GM23338 (cell line): ENCODE data around the gene SLC6A7. TPM values are rescaled to one million over a fixed set of nuclear protein-coding genes. Genes with fewer than 3 reads are reported as not detected.

ENCODE experiments used
- ATAC-seq: fragments of 200-7000 bp; cut with Tn5 transposase; 3 replicates; pipeline ENCODE4 v1.9.1; 2020
- DNase-seq: peaks from one replicate; pipeline ENCODE4 v3.0.0-alpha.2; 2015; ENCODE audit warnings: low spot score
- H2AFZ ChIP-seq: fragments of 200-600 bp; sonication (generic); 2 replicates; pipeline ENCODE4 v1.8.0; 2016; ENCODE audit warnings: antibody characterized with exemption, mild to moderate bottlenecking, moderate library complexity
- H3F3A ChIP-seq: fragments of 200-600 bp; sonication (generic); replicated peaks from 2 replicates; pipeline ENCODE4 v1.8.0; 2017; ENCODE audit warnings: antibody characterized with exemption, mixed run types, low read depth
- H3K27ac ChIP-seq: fragments of 200-600 bp; sonication (generic); 2 replicates; pipeline ENCODE4 v1.6.1; 2016; ENCODE audit warnings: low read depth
- H3K27me3 ChIP-seq: fragments of 200-600 bp; sonication (generic); 2 replicates; pipeline ENCODE4 v1.8.0; 2016; ENCODE audit warnings: mild to moderate bottlenecking, mixed run types, moderate library complexity; ENCODE audit not compliant: insufficient read depth
- H3K36me3 ChIP-seq: fragments of 200-600 bp; sonication (generic); 2 replicates; pipeline ENCODE4 v1.8.0; 2016; ENCODE audit warnings: mild to moderate bottlenecking; ENCODE audit not compliant: insufficient read depth
- H3K4me1 ChIP-seq: fragments of 200-600 bp; sonication (generic); 2 replicates; pipeline ENCODE4 v1.8.0; 2016; ENCODE audit warnings: mild to moderate bottlenecking, moderate library complexity; ENCODE audit not compliant: insufficient read depth
- H3K4me2 ChIP-seq: fragments of 200-600 bp; sonication (generic); 2 replicates; pipeline ENCODE4 v1.7.1; 2017; ENCODE audit warnings: mixed run types
- H3K4me3 ChIP-seq: fragments of 200-600 bp; sonication (generic); 2 replicates; pipeline ENCODE4 v1.6.1; 2016; ENCODE audit warnings: mixed run types
- H3K79me2 ChIP-seq: fragments of 200-600 bp; sonication (generic); replicated peaks from 2 replicates; pipeline ENCODE4 v1.8.0; 2017; ENCODE audit warnings: mild to moderate bottlenecking; ENCODE audit not compliant: insufficient read depth
- H3K9me2 ChIP-seq: fragments of 200-600 bp; sonication (generic); 2 replicates; pipeline ENCODE4 v1.8.0; 2017; ENCODE audit not compliant: insufficient read depth
- H4K20me1 ChIP-seq: fragments of 200-600 bp; sonication (generic); replicated peaks from 2 replicates; pipeline ENCODE4 v1.8.0; 2017; ENCODE audit warnings: mild to moderate bottlenecking; ENCODE audit not compliant: insufficient read depth
- H3K27ac Mint-ChIP-seq: 2 replicates; pipeline ENCODE4 v1.8.0; 2020; ENCODE audit warnings: inconsistent platforms, mild to moderate bottlenecking, moderate library complexity, mixed read lengths
- H3K27me3 Mint-ChIP-seq: 3 replicates; pipeline ENCODE4 v1.8.0; 2022; ENCODE audit warnings: low read depth, mild to moderate bottlenecking, moderate library complexity, mixed read lengths, inconsistent platforms; ENCODE audit not compliant: insufficient read depth, poor library complexity
- H3K36me3 Mint-ChIP-seq: 3 replicates; pipeline ENCODE4 v1.8.0; 2021; ENCODE audit warnings: low read depth, mild to moderate bottlenecking, inconsistent platforms, moderate library complexity, mixed read lengths
- H3K4me1 Mint-ChIP-seq: 3 replicates; pipeline ENCODE4 v1.8.0; 2020; ENCODE audit warnings: mild to moderate bottlenecking, inconsistent platforms, mixed read lengths
- H3K4me3 Mint-ChIP-seq: 3 replicates; pipeline ENCODE4 v1.8.0; 2021; ENCODE audit warnings: moderate library complexity, mild to moderate bottlenecking, inconsistent platforms, mixed read lengths
- H3K9me3 Mint-ChIP-seq: 3 replicates; pipeline ENCODE4 v1.8.0; 2020; ENCODE audit warnings: moderate library complexity, mild to moderate bottlenecking, inconsistent platforms, mixed read lengths
- EZH2 ChIP-seq: fragments of 200-600 bp; sonication (generic); IDR thresholded peaks from one replicate; pipeline ENCODE4 v1.8.0; 2017; ENCODE audit warnings: antibody characterized with exemption, mild to moderate bottlenecking, low read depth; ENCODE audit not compliant: unreplicated experiment
- EZH2phosphoT487 ChIP-seq: fragments of 200-600 bp; sonication (generic); IDR thresholded peaks from one replicate; pipeline ENCODE4 v1.8.1; 2018; ENCODE audit warnings: antibody characterized with exemption; ENCODE audit not compliant: unreplicated experiment
- JUNB ChIP-seq: IDR thresholded peaks from one replicate; pipeline ENCODE4 v1.6.1; 2016; ENCODE audit warnings: antibody characterized with exemption; ENCODE audit not compliant: unreplicated experiment
- NANOG ChIP-seq: IDR thresholded peaks from 2 replicates; pipeline ENCODE4 v1.6.1; 2016; ENCODE audit warnings: antibody characterized with exemption, borderline replicate concordance
- STAT1 ChIP-seq: IDR thresholded peaks from one replicate; pipeline ENCODE4 v1.6.1; 2016; ENCODE audit warnings: antibody characterized with exemption; ENCODE audit not compliant: unreplicated experiment
- ZNF331 ChIP-seq: fragments of 250-450 bp; sonication (Bioruptor Pico); IDR thresholded peaks from 2 replicates; pipeline ENCODE4 v1.5.0; 2020; ENCODE audit warnings: low read depth, mild to moderate bottlenecking, moderate library complexity
- polyA plus RNA-seq: library from polyadenylated mRNA; unstranded; fragments of >200 nt; fragmentation: Nextera tagmentation; extraction: Ambion mirVana; gene quantifications from 2 replicates; pipeline ENCODE4 v1.2.1, GENCODE V29; 2016
- total RNA-seq: library from RNA; depleted of rRNA; stranded (reverse); fragments of >200 nt; shearing (Covaris generic); gene quantifications from 2 replicates; pipeline ENCODE4 v1.2.3, GENCODE V29; 2014
- TF ChIP-seq, protein P1 (sequence below), 2 experiments: fragments of 200-600 bp in 1 of 2; sonication (generic) in 1 of 2; conservative IDR thresholded peaks; 2 replicates each; pipeline versions ENCODE4 v1.5.1 to v1.6.1; 2016 to 2017; ENCODE audit warnings: antibody characterized with exemption in 2 of 2, low read depth in 2 of 2, mild to moderate bottlenecking in 2 of 2, moderate library complexity in 1 of 2
- TF ChIP-seq, protein P2 (sequence below): IDR thresholded peaks from one replicate; pipeline ENCODE4 v1.6.1; 2018; ENCODE audit warnings: antibody characterized with exemption; ENCODE audit not compliant: unreplicated experiment
- TF ChIP-seq, protein P3 (sequence below): fragments of 250-450 bp; sonication (Bioruptor Pico); IDR thresholded peaks from 2 replicates; pipeline ENCODE4 v1.5.0; 2020; ENCODE audit warnings: mild to moderate bottlenecking, moderate library complexity

SLC6A7 gene
- total and polyA plus RNA-seq, 2 experiments from 2014 or later, result not detected

DNA sequence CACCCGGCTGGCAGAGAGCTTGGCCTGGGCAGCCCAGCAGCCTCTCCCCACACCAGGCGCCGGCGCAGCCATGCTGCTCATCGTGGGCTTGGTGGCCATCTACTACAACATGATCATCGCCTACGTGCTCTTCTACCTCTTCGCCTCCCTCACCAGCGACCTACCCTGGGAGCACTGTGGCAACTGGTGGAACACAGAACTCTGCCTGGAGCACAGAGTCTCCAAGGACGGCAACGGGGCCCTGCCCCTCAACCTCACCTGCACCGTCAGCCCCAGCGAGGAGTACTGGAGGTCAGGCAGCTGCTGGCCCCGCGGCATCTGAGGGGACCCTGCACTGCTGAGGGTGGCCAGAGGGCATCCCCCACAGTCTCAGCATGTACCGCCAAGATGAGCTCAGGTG, 7.1 kb downstream of the SLC6A7 start:
- Histone ChIP-seq H3K27me3 (peaks cover 6% of the 10 kb centered on the region; the same call in 1 of the 2 replicates), H4K20me1 (no peaks in the 10 kb centered on the region), H3K79me2 (no peaks in the 10 kb centered on the region), H2AFZ (no peak overlapping the region), H3K4me1 (no peaks in the 10 kb centered on the region), H3K36me3 (no peaks in the 10 kb centered on the region), H3K4me2 (no peak overlapping the region), H3K4me3 (no peak overlapping the region), H3K9me2 (no peaks in the 10 kb centered on the region), H3K27ac (no peak overlapping the region), H3F3A (no peaks in the 10 kb centered on the region)
- Mint-ChIP-seq H3K4me3 (no peak overlapping the region), H3K9me3 (no peaks in the 10 kb centered on the region), H3K27ac (no peak overlapping the region), H3K4me1 (no peaks in the 10 kb centered on the region; the same call in 2 of the 3 replicates), H3K27me3 (peaks cover 17% of the 10 kb centered on the region), H3K36me3 (no peaks in the 10 kb centered on the region)
- DNase-seq (no peak), ATAC-seq (no peak)
- TF ChIP-seq, protein P1, sequence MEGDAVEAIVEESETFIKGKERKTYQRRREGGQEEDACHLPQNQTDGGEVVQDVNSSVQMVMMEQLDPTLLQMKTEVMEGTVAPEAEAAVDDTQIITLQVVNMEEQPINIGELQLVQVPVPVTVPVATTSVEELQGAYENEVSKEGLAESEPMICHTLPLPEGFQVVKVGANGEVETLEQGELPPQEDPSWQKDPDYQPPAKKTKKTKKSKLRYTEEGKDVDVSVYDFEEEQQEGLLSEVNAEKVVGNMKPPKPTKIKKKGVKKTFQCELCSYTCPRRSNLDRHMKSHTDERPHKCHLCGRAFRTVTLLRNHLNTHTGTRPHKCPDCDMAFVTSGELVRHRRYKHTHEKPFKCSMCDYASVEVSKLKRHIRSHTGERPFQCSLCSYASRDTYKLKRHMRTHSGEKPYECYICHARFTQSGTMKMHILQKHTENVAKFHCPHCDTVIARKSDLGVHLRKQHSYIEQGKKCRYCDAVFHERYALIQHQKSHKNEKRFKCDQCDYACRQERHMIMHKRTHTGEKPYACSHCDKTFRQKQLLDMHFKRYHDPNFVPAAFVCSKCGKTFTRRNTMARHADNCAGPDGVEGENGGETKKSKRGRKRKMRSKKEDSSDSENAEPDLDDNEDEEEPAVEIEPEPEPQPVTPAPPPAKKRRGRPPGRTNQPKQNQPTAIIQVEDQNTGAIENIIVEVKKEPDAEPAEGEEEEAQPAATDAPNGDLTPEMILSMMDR (conservative IDR thresholded peaks at IDR 0.05; ENCODE audit: low read depth in 2 of 2), result no peak
- TF ChIP-seq STAT1 (no peak), NANOG (no peak), EZH2phosphoT487 (no peak), ZNF331 (CRISPR knock-in tag) (no peak), JUNB (no peak), EZH2 (no peak)
- TF ChIP-seq, protein P2, sequence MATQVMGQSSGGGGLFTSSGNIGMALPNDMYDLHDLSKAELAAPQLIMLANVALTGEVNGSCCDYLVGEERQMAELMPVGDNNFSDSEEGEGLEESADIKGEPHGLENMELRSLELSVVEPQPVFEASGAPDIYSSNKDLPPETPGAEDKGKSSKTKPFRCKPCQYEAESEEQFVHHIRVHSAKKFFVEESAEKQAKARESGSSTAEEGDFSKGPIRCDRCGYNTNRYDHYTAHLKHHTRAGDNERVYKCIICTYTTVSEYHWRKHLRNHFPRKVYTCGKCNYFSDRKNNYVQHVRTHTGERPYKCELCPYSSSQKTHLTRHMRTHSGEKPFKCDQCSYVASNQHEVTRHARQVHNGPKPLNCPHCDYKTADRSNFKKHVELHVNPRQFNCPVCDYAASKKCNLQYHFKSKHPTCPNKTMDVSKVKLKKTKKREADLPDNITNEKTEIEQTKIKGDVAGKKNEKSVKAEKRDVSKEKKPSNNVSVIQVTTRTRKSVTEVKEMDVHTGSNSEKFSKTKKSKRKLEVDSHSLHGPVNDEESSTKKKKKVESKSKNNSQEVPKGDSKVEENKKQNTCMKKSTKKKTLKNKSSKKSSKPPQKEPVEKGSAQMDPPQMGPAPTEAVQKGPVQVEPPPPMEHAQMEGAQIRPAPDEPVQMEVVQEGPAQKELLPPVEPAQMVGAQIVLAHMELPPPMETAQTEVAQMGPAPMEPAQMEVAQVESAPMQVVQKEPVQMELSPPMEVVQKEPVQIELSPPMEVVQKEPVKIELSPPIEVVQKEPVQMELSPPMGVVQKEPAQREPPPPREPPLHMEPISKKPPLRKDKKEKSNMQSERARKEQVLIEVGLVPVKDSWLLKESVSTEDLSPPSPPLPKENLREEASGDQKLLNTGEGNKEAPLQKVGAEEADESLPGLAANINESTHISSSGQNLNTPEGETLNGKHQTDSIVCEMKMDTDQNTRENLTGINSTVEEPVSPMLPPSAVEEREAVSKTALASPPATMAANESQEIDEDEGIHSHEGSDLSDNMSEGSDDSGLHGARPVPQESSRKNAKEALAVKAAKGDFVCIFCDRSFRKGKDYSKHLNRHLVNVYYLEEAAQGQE, result no peak
- TF ChIP-seq, protein P3, sequence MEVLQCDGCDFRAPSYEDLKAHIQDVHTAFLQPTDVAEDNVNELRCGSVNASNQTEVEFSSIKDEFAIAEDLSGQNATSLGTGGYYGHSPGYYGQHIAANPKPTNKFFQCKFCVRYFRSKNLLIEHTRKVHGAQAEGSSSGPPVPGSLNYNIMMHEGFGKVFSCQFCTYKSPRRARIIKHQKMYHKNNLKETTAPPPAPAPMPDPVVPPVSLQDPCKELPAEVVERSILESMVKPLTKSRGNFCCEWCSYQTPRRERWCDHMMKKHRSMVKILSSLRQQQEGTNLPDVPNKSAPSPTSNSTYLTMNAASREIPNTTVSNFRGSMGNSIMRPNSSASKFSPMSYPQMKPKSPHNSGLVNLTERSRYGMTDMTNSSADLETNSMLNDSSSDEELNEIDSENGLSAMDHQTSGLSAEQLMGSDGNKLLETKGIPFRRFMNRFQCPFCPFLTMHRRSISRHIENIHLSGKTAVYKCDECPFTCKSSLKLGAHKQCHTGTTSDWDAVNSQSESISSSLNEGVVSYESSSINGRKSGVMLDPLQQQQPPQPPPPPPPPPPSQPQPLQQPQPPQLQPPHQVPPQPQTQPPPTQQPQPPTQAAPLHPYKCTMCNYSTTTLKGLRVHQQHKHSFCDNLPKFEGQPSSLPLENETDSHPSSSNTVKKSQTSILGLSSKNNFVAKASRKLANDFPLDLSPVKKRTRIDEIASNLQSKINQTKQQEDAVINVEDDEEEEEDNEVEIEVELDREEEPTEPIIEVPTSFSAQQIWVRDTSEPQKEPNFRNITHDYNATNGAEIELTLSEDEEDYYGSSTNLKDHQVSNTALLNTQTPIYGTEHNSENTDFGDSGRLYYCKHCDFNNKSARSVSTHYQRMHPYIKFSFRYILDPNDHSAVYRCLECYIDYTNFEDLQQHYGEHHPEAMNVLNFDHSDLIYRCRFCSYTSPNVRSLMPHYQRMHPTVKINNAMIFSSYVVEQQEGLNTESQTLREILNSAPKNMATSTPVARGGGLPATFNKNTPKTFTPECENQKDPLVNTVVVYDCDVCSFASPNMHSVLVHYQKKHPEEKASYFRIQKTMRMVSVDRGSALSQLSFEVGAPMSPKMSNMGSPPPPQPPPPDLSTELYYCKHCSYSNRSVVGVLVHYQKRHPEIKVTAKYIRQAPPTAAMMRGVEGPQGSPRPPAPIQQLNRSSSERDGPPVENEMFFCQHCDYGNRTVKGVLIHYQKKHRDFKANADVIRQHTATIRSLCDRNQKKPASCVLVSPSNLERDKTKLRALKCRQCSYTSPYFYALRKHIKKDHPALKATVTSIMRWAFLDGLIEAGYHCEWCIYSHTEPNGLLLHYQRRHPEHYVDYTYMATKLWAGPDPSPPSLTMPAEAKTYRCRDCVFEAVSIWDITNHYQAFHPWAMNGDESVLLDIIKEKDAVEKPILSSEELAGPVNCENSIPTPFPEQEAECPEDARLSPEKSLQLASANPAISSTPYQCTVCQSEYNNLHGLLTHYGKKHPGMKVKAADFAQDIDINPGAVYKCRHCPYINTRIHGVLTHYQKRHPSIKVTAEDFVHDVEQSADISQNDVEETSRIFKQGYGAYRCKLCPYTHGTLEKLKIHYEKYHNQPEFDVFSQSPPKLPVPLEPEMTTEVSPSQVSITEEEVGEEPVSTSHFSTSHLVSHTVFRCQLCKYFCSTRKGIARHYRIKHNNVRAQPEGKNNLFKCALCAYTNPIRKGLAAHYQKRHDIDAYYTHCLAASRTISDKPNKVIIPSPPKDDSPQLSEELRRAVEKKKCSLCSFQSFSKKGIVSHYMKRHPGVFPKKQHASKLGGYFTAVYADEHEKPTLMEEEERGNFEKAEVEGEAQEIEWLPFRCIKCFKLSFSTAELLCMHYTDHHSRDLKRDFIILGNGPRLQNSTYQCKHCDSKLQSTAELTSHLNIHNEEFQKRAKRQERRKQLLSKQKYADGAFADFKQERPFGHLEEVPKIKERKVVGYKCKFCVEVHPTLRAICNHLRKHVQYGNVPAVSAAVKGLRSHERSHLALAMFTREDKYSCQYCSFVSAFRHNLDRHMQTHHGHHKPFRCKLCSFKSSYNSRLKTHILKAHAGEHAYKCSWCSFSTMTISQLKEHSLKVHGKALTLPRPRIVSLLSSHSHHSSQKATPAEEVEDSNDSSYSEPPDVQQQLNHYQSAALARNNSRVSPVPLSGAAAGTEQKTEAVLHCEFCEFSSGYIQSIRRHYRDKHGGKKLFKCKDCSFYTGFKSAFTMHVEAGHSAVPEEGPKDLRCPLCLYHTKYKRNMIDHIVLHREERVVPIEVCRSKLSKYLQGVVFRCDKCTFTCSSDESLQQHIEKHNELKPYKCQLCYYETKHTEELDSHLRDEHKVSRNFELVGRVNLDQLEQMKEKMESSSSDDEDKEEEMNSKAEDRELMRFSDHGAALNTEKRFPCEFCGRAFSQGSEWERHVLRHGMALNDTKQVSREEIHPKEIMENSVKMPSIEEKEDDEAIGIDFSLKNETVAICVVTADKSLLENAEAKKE (CRISPR knock-in tag), result no peak
